Measurements from ENCODE around the gene PSMB2.

GRCh38 chr1:35655196-35655595 lies 13.9 kb upstream of the PSMB2 start:
- TF ChIP-seq CTCF (IDR thresholded peaks at IDR 0.05; ENCODE audit: insufficient read depth, low read length) (no peak), POLR2AphosphoS5 (IDR thresholded peaks at IDR 0.05; ENCODE audit: low read depth) (no peak), REST (IDR thresholded peaks at IDR 0.05; ENCODE audit: insufficient replicate concordance, low read depth) (no peak), GABPA (IDR thresholded peaks at IDR 0.05; ENCODE audit: low read depth) (no peak)

All from HL-60 (cell line).